Psoas muscle (tissue), 8 donors: ENCODE results near the gene CAGE1. TPM values are rescaled to one million over a fixed set of nuclear protein-coding genes. Genes with fewer than 3 reads are reported as not detected.

Source experiments
- ATAC-seq, 4 donors: fragments of 200-7000 bp; cut with Tn5 transposase; one replicate each; pipeline ENCODE4 v1.9.1; 2020; ENCODE audit warnings: moderate library complexity in 3 of 4, mild to moderate bottlenecking in 2 of 4
- DNase-seq, 2 donors: peaks; one replicate each; pipeline ENCODE4 v3.0.0-alpha.2; 2020
- H3K27ac ChIP-seq: fragments of 200-600 bp; one replicate; pipeline ENCODE4 v1.8.0; 2022
- H3K27me3 ChIP-seq, 3 donors: fragments of 200-600 bp in 1 of 3; one replicate each; pipeline versions ENCODE4 v1.6.1 to v1.8.0; 2013 to 2022; ENCODE audit warnings: low read length in 2 of 3, mild to moderate bottlenecking in 2 of 3, moderate library complexity in 1 of 3; ENCODE audit not compliant: insufficient read depth in 3 of 3
- H3K36me3 ChIP-seq, 2 donors: fragments of 200-600 bp in 1 of 2; one replicate each; pipeline versions ENCODE4 v1.6.1 to v1.8.0; 2013 to 2022; ENCODE audit warnings: low read depth in 1 of 2, mild to moderate bottlenecking in 1 of 2, moderate library complexity in 1 of 2; ENCODE audit not compliant: insufficient read depth in 1 of 2
- H3K4me1 ChIP-seq: fragments of 200-600 bp; one replicate; pipeline ENCODE4 v1.8.0; 2022
- H3K4me3 ChIP-seq: fragments of 200-600 bp; one replicate; pipeline ENCODE4 v1.8.0; 2022; ENCODE audit warnings: mild to moderate bottlenecking
- H3K9me3 ChIP-seq: fragments of 200-600 bp; one replicate; pipeline ENCODE4 v1.8.0; 2022
- CTCF ChIP-seq: fragments of 200-600 bp; IDR thresholded peaks from one replicate; pipeline ENCODE4 v1.8.0; 2022; ENCODE audit warnings: antibody characterized with exemption
- WGBS, 3 donors: extraction: QIAGEN DNeasy Blood & Tissue Kit; methylation state at CpG; one replicate each; pipeline versions ENCODE4 v1.1.6 to v1.1.7; 2013; 5-methylcytosine and 5-hydroxymethylcytosine counted together
- intact Hi-C, 2 donors: fragments of 100-400 bp; cut with DNase I; formaldehyde crosslinking; loops; one replicate each; pipeline versions ENCODE4 v1.11.0 to v1.14.2; 2022
- polyA plus RNA-seq, 3 donors: library from polyadenylated mRNA; stranded (reverse); fragments of 200-250 nt; gene quantifications; one replicate each; pipeline ENCODE4 v1.2.3, GENCODE V29; 2013
- total RNA-seq, 4 donors: library from RNA; stranded (reverse); fragmentation: NEBNext Ultra II Directional in 2 of 4; extraction: Animal tissue kit (Norgen Biotek cat#: 25700) in 2 of 4; gene quantifications; one replicate each; pipeline versions ENCODE4 v1.2.1 to v1.2.4, GENCODE V29; 2021 to 2023
- donor health status: healthy with polysubstance abuse.
- donor health status: DM: no; HTN: no; CAD: no; lungs with moderate emphysema.
- donor health status: Bipolar disorder and iron deficiency.
- donor health status: healthy.
- donor health status: DM: yes; HTN: yes; CAD: no.
- donor health status: DM: no; HTN: no; CAD: no.
- donor health status: DM: no; HTN: no; CAD: no.
- donor health status: DM: yes; HTN: yes; CAD: no.

The CAGE1 gene
- total and polyA plus RNA-seq, 7 donors = 0.08 TPM; not detected in 6

GRCh38 chr6:7314414-7314813, 75.1 kb downstream of the CAGE1 start:
- WGBS, 3 donors = 94 to 99% (median 98%) methylated on average over 7 of the region's 7 CpGs
- intact Hi-C loops = loop anchor here in 1 of 2 donors (5.0 to 10.0 kb wide), 2 partner anchors 73 to 270 kb away; partner anchors contain the start of genes CAGE1 and RIOK1
- H3K27me3 ChIP-seq = no peaks in the 10 kb centered on the region

GRCh38 chr6:7313505-7314165, 75.9 kb downstream of the CAGE1 start:
- intact Hi-C loops = loop anchor here (2.0 to 10.0 kb wide), 3 partner anchors 74 to 271 kb away; partner anchors contain the start of genes CAGE1 (in 2 of the 2) and RIOK1 (in 2 of the 2)
- Histone ChIP-seq H3K27me3 (no peaks in the 10 kb centered on the region), H3K4me3 (peak overlapping the region; percentile 94), H3K27ac (peak overlapping the region; percentile 90), H3K36me3 (peaks cover 4 to 13% of the 10 kb centered on the region in 2 donors), H3K4me1 (peaks cover 20% of the 10 kb centered on the region), H3K9me3 (no peaks in the 10 kb centered on the region)
- ATAC-seq = no peak
- DNase-seq = no peak
- WGBS, 3 donors = 85 to 86% (median 85%) methylated on average over 15 of the region's 15 CpGs
- no peak for TF ChIP-seq CTCF

More at GRCh38 chr6:7314414-7314813, 75.1 kb downstream of the CAGE1 start:
- Histone ChIP-seq H3K27ac (no peak overlapping the region), H3K36me3 (peaks cover 0 to 6% of the 10 kb centered on the region in 2 donors), H3K4me1 (peaks cover 20% of the 10 kb centered on the region), H3K4me3 (no peak overlapping the region), H3K9me3 (no peaks in the 10 kb centered on the region)
- DNase-seq (no peak), ATAC-seq (no peak)
- TF ChIP-seq CTCF = no peak

GRCh38 chr6:7312616-7313504, 76.7 kb downstream of the CAGE1 start, which contains the start of gene SSR1:
Gene SSR1 (minus strand): TSS chr6:7313199. CDS start chr6:7313120, 79 bp downstream.
- Histone ChIP-seq H3K4me1 (peaks cover 20% of the 10 kb centered on the region), H3K4me3 (peak within 1 kb of the TSS; percentile 94), H3K27me3 (no peaks in the 10 kb centered on the region), H3K9me3 (no peaks in the 10 kb centered on the region), H3K27ac (peak within 1 kb of the TSS; percentile 90), H3K36me3 (peaks cover 5 to 21% of the 10 kb centered on the region in 2 donors)
- 0 to 1% (median 0%) methylated on average over 64 to 83 of the region's 83 CpGs for WGBS, 3 donors
- no peak for TF ChIP-seq CTCF
- peak; percentile 100 for ATAC-seq
- intact Hi-C loops = loop anchor here (2.0 to 10.0 kb wide), 3 partner anchors 74 to 272 kb away; partner anchors contain the start of genes CAGE1 (in 2 of the 2) and RIOK1 (in 2 of the 2)
- peak; percentile 98 to 99 for DNase-seq

GRCh38 chr6:7311917-7312615, 77.5 kb downstream of the CAGE1 start:
- DNase-seq (no peak), ATAC-seq (peak in 1 of 4 donors; percentile 6)
- peak overlapping the region; percentile 90 for H3K27ac ChIP-seq
- no peaks in the 10 kb centered on the region for H3K27me3 ChIP-seq
- intact Hi-C loops = loop anchor here (2.0 to 10.0 kb wide), 3 partner anchors 75 to 273 kb away; partner anchors contain the start of genes CAGE1 (in 2 of the 2) and RIOK1 (in 2 of the 2)
- WGBS, 3 donors = 1 to 3% (median 2%) methylated on average over 17 of the region's 17 CpGs
- H3K4me1 ChIP-seq = peaks cover 20% of the 10 kb centered on the region
- no peak for TF ChIP-seq CTCF
- H3K36me3 ChIP-seq = peaks cover 5 to 29% of the 10 kb centered on the region in 2 donors
- peak overlapping the region; percentile 94 for H3K4me3 ChIP-seq
- H3K9me3 ChIP-seq = no peaks in the 10 kb centered on the region
